Adrenal gland (tissue), 12 donors: ENCODE measurements around the gene MAGI1. TPM values are rescaled to one million over a fixed set of nuclear protein-coding genes. Genes with fewer than 3 reads are reported as not detected.

Experiments used
- DNase-seq, 7 donors: peaks; one replicate each; pipeline ENCODE4 v3.0.0-alpha.2; 2019 to 2020
- H3K27ac ChIP-seq, 5 donors: fragments of 200-600 bp; sonication (generic) in 4 of 5; 1 replicate in 3 of 5; 2 replicates in 2 of 5; pipeline versions ENCODE4 v1.5.1 to v1.8.0; 2016 to 2020; ENCODE audit warnings: mild to moderate bottlenecking in 1 of 5
- H3K27me3 ChIP-seq: fragments of 200-600 bp; 2 replicates; pipeline ENCODE4 v1.8.0; 2021
- H3K36me3 ChIP-seq, 2 donors: fragments of 200-600 bp; replicated peaks in 1 of 2; 1 replicate in 1 of 2; 2 replicates in 1 of 2; pipeline versions ENCODE4 v1.5.1 to v1.8.0; 2018 to 2022
- H3K4me1 ChIP-seq, 2 donors: fragments of 200-600 bp; replicated peaks in 1 of 2; 1 replicate in 1 of 2; 2 replicates in 1 of 2; pipeline versions ENCODE4 v1.5.1 to v1.8.0; 2018 to 2021
- H3K4me3 ChIP-seq, 4 donors: fragments of 200-600 bp; sonication (generic) in 3 of 4; one replicate each; pipeline ENCODE4 v1.5.1; 2016 to 2018
- H3K9me3 ChIP-seq, 3 donors: fragments of 200-600 bp; sonication (generic) in 1 of 3; replicated peaks in 1 of 3; 1 replicate in 2 of 3; 2 replicates in 1 of 3; pipeline versions ENCODE4 v1.5.1 to v1.8.0; 2016 to 2021
- POLR2A ChIP-seq, 2 donors: fragments of 450-650 bp; IDR thresholded peaks; one replicate each; pipeline ENCODE4 v1.6.1; 2017; ENCODE audit warnings: antibody characterized with exemption in 2 of 2, mild to moderate bottlenecking in 2 of 2, moderate library complexity in 1 of 2
- WGBS, 4 donors: extraction: QIAGEN DNeasy Blood & Tissue Kit in 2 of 4; methylation state at CpG; one replicate each; pipeline versions ENCODE4 v1.1.5 to v1.1.7; 2013 to 2017; 5-methylcytosine and 5-hydroxymethylcytosine counted together
- intact Hi-C, 2 donors: fragments of 100-400 bp; cut with DNase I; formaldehyde crosslinking; loops; one replicate each; pipeline versions ENCODE4 v1.14.1 to v1.15.0; 2022 to 2023
- polyA plus RNA-seq, 3 donors: library from polyadenylated mRNA; stranded (reverse); fragments of 200-250 nt in 2 of 3; fragments of 350-450 nt in 1 of 3; fragmentation: Illumina TruSeq in 1 of 3; extraction: RNeasy Lipid Tissue Mini Kit (QIAGEN cat#74804) in 1 of 3; gene quantifications; one replicate each; pipeline ENCODE4 v1.2.3, GENCODE V29; 2013 to 2014
- total RNA-seq, 9 donors: library from RNA; depleted of rRNA in 4 of 9; stranded (reverse); fragments of >200 nt in 4 of 9; fragments of 120-200 nt in 1 of 9; fragmentation: NEBNext Ultra II Directional in 1 of 9; extraction: Animal tissue kit (Norgen Biotek cat#: 25700) in 1 of 9; gene quantifications; one replicate each; pipeline versions ENCODE4 v1.1.0 to v1.2.4, GENCODE V29; 2013 to 2023
- TF ChIP-seq, protein P1 (sequence below), 6 experiments: fragments of 450-650 bp in 4 of 6; fragments of 200-600 bp in 2 of 6; sonication (generic) in 1 of 6; IDR thresholded peaks; 1 replicate in 5 of 6; 2 replicates in 1 of 6; pipeline versions ENCODE4 v1.5.1 to v1.8.0; 2016 to 2021; ENCODE audit warnings: antibody characterized with exemption in 6 of 6, mild to moderate bottlenecking in 2 of 6, moderate library complexity in 1 of 6
- donor health status: healthy with polysubstance abuse.
- donor health status: Bipolar disorder and iron deficiency.
- donor health status: DM: yes; HTN: yes; CAD: no.
- donor health status: DM: no; HTN: no; CAD: no.
- donor health status: DM: no; HTN: no; CAD: no.
- donor health status: DM: yes; HTN: yes; CAD: no.

The MAGI1 gene
- total and polyA plus RNA-seq, 12 donors: 4.8 to 31.6 (median 18.5) TPM

DNA sequence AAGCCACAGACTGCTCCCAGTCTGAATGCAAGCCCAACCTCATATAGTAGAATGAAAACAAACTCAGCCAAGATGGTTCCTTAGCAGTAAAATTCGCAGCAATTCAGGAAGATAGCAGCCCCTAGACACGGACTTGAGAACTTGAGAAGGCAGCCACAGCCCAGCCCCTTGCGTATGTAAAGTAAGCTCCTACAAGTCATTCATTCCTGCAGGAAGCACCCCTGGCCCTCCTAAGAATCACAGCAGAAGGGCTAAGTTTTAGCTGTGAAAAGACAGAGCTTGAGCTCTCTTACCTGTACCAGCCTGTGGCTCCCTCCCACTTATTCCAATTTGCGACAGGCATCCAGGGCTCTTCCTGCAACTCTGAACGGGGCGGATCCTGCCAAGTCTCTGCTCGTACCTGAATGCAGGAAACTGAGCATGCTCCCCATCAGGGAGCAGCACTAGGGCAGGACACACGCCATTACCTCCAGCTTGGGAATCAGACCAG is 136.4 kb downstream of the MAGI1 start:
- H3K4me3 ChIP-seq: no peak overlapping the region
- H3K36me3 ChIP-seq: no peaks in the 10 kb centered on the region
- no peaks in the 10 kb centered on the region for H3K27me3 ChIP-seq
- intact Hi-C loops: no loop called here
- no peaks in the 10 kb centered on the region for H3K4me1 ChIP-seq
- WGBS, 4 donors: 74 to 83% (median 80%) methylated on average over 8 of the region's 8 CpGs
- TF ChIP-seq, protein P1, sequence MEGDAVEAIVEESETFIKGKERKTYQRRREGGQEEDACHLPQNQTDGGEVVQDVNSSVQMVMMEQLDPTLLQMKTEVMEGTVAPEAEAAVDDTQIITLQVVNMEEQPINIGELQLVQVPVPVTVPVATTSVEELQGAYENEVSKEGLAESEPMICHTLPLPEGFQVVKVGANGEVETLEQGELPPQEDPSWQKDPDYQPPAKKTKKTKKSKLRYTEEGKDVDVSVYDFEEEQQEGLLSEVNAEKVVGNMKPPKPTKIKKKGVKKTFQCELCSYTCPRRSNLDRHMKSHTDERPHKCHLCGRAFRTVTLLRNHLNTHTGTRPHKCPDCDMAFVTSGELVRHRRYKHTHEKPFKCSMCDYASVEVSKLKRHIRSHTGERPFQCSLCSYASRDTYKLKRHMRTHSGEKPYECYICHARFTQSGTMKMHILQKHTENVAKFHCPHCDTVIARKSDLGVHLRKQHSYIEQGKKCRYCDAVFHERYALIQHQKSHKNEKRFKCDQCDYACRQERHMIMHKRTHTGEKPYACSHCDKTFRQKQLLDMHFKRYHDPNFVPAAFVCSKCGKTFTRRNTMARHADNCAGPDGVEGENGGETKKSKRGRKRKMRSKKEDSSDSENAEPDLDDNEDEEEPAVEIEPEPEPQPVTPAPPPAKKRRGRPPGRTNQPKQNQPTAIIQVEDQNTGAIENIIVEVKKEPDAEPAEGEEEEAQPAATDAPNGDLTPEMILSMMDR (IDR thresholded peaks at IDR 0.05): no peak
- TF ChIP-seq POLR2A (IDR thresholded peaks at IDR 0.05): no peak
- H3K9me3 ChIP-seq: no peaks in the 10 kb centered on the region
- DNase-seq: no peak
- H3K27ac ChIP-seq: no peak overlapping the region

DNA sequence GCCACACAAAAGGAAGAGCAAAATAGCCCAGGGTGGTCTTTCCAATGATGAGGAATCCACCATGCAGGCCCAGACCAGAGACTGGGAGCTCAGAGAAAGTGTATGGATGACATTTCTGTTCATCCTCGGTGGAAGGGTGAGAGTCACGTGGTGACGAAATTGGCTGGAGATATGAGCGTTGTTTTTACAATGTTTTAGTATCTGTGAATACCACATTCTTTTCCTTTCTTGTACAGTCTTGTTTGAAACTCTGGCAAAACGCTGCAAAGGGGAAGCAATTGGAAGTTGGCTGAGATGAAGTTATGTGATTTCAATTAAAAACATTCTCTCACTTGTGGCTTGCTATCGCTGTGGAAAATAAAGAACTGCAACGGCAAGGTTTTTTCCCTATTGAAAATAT is 137.5 kb downstream of the MAGI1 start:
- H3K27me3 ChIP-seq: no peaks in the 10 kb centered on the region
- intact Hi-C loops: no loop called here
- DNase-seq: no peak
- no peaks in the 10 kb centered on the region for H3K4me1 ChIP-seq
- H3K36me3 ChIP-seq: no peaks in the 10 kb centered on the region
- no peaks in the 10 kb centered on the region for H3K9me3 ChIP-seq
- TF ChIP-seq, protein P1 (IDR thresholded peaks at IDR 0.05): no peak
- no peak for TF ChIP-seq POLR2A (IDR thresholded peaks at IDR 0.05)
- 59 to 81% (median 70%) methylated on average over 7 of the region's 7 CpGs for WGBS, 4 donors
- H3K27ac ChIP-seq: no peak overlapping the region
- H3K4me3 ChIP-seq: no peak overlapping the region

DNA sequence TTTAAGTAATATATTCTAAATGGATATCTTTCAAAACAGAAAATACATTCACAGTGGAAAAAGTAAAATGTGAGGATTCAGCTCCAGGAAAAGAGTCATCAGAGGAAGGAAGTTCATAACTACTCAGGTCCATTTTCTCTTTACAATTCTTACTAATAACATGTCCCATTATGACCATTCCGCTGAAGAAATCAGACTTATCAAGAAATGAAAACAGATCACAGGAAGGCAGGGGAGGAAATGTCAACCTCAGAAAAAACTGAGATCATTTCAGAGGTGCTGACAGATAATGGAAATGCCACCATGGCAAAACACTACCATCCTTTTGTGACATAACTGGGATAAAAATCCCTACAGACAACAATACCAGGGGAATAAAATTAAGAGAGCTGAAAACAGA is 139.5 kb downstream of the MAGI1 start:
- TF ChIP-seq, protein P1 (IDR thresholded peaks at IDR 0.05): no peak
- TF ChIP-seq POLR2A (IDR thresholded peaks at IDR 0.05): no peak
- H3K36me3 ChIP-seq: no peaks in the 10 kb centered on the region
- H3K9me3 ChIP-seq: no peaks in the 10 kb centered on the region
- 78 to 88% (median 81%) methylated on average over 1 of the region's 1 CpG for WGBS, 4 donors
- DNase-seq: no peak
- H3K27me3 ChIP-seq: no peaks in the 10 kb centered on the region
- intact Hi-C loops: no loop called here
- H3K4me3 ChIP-seq: no peak overlapping the region
- no peak overlapping the region for H3K27ac ChIP-seq
- peaks cover 0 to 8% of the 10 kb centered on the region in 2 donors for H3K4me1 ChIP-seq

DNA sequence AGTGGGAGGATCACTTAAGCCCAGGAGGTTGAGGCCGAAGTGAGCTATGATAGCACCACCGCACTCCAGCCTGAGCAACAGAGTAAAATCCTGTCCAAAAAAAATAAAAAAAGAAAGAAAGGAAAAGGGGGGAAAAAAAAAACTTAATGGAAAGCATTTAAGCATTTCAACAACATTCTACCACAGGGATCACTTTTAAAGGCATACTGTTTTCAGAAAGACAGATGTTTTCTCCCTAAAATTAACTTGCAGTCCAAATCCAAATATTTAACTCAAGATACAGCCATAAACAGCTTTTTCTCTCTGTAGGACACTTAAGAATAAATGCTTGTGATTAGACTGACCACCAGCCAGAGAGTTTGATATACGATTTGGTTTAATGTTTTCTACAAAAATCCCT is 141.0 kb downstream of the MAGI1 start:
- 61 to 80% (median 71%) methylated on average over 3 of the region's 3 CpGs for WGBS, 4 donors
- no peak for TF ChIP-seq POLR2A (IDR thresholded peaks at IDR 0.05)
- TF ChIP-seq, protein P1 (IDR thresholded peaks at IDR 0.05): no peak
- Histone ChIP-seq H3K36me3 (no peaks in the 10 kb centered on the region), H3K9me3 (no peaks in the 10 kb centered on the region), H3K4me3 (no peak overlapping the region), H3K4me1 (peaks cover 0 to 18% of the 10 kb centered on the region in 2 donors), H3K27me3 (no peaks in the 10 kb centered on the region), H3K27ac (no peak overlapping the region)
- intact Hi-C loops: no loop called here
- no peak for DNase-seq
